Activated T-cell treated with anti-CD3 and anti-CD28 coated beads, Interleukin-2, amount 50 U/mL, for 48 hours (primary cell): ENCODE measurements around the gene ADAM10.

Experiments used
- DNase-seq, 2 experiments: peaks; one replicate each; pipeline ENCODE4 v3.0.0-alpha.2; 2020

Gene ADAM10

DNA sequence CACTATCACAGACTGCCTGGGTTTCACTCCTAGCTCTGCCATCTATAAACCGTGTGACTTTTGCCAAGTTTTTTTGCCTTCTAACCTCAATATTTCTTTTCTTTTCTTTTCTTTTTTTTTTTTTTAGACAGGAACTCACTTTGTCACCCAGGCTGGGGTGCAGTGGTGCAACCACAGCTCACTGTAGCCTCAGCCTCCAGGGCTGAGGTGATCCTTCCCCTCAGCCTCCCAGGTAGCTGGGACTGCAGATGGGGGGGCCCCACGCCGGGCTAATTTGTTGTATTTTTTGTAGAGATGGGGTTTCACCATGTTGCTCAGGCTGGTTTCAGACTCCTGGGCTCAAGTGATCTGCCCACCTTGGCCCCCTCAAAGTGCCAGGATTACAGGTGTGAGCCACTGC lies 3.2 kb upstream of the ADAM10 start:
- DNase-seq, result no peak

DNA sequence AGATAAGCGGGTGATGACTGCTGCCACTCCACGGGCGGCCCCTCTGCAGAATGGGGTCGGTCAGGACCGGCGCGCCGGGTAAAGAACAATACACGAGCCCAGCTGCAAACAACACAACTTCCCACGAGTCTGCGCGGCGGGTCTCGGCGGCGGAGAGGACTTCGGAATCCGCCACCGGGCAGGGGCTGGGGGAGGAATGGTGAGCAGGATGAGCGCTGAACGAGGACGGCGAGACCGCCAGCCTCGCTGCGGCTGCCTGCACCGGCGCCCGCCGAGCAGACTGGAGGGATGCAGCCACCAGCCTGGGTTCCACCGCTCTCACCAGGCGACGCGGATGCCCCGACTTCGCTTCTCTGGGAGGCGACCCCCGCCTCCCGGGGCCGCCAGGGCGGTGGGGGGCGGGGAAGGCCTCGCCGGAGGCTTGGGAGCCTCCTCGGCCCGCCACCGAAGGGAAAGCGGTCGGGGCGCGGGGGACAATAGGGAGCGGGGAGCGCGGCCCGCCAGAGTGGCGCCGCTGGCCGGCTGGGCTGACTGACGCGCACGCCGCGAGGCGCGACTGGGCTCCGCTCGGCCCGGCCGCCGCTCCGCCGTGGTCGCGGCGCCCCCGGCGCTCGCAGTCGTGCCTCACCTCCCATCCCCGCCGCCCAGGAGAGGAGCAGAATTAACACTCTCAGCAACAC lies 515 bp downstream of the ADAM10 start:
- DNase-seq, result peak; percentile 66 to 68

DNA sequence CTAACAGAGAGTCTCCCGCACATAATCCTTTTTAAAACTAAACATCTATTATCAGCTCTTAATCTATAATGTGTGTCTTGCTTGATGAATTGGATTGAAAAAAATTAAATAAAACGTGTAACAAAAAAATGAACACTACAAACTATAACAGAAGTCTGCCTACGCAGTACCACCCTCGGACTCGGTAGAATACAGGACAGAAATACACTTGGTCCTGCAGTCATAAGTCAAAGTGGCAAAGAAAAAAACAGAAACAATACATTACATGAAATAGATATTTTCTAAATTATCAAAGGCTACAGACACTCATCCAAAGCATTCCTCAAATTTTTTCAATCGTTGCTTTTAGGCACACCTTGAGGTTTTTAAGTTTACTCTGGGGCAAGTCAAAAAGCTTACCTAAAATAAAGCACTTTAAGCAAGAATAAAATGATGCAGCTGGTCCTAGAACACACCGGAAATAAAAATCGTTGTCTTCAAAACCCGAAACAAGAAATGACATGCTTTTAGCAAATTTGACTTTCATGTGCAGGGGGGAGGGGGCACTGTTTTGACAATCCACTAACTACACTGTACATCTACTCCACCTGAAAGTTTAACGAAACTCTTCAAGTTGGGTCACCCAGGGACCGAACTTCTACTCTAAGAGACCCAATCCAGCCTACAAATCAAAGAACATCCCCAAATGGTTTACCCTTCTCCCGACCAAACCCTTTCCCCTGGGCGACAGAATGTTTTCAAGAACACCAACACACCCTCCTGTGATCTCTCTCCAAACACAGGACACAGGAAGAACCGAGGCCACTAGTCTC lies 1.3 kb downstream of the ADAM10 start:
- DNase-seq, result peak in 1 of 2 experiments; percentile 54

DNA sequence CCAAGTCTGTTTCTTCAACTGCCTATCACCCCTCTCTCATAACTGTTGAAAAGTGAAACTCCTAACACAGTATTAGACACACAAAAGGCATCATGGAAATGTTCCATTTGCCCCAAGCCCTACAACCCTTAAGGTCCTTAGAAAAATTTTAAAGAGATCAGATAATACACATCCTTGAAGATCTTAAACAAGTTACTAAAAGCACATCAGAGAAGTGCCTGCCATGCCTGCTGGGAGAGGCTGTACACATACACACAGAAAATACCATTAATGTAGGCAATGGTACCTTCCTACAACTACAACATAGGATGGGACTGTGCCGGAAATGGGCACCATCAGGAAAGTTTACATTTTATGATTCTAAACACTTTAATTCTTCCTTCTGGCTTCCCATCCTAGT lies 3.3 kb downstream of the ADAM10 start:
- no peak for DNase-seq

DNA sequence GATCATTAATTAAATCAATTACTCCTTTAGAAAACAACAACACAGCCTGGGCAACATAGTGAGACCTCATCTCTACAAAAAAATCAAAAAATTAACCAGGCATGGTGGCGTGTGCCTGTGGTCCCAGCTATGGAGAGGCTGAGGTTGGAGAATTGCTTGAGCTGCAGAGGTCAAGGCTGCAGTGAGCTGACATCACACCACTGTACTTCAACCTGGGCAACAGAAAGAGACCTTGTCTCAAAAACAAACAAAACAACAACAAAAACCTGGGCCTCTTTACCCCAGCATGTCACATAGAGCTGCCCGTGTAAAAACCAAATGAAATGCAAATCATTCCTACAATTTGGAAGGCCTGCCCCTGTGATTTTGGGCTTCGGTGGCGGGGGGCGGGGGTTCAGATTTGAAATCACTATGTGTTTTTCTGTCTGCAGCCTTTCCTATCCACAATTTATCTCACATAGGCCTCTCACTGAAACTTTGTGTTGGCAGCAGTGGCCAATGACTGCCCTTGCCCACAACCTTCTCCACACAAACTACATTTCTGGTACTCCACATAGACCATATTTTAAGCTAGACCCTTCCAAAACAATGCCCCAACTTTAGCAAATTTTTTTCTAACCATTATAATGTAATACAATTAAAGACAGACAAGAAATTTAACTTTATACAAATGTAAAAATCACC lies 6.5 kb downstream of the ADAM10 start:
- no peak for DNase-seq

DNA sequence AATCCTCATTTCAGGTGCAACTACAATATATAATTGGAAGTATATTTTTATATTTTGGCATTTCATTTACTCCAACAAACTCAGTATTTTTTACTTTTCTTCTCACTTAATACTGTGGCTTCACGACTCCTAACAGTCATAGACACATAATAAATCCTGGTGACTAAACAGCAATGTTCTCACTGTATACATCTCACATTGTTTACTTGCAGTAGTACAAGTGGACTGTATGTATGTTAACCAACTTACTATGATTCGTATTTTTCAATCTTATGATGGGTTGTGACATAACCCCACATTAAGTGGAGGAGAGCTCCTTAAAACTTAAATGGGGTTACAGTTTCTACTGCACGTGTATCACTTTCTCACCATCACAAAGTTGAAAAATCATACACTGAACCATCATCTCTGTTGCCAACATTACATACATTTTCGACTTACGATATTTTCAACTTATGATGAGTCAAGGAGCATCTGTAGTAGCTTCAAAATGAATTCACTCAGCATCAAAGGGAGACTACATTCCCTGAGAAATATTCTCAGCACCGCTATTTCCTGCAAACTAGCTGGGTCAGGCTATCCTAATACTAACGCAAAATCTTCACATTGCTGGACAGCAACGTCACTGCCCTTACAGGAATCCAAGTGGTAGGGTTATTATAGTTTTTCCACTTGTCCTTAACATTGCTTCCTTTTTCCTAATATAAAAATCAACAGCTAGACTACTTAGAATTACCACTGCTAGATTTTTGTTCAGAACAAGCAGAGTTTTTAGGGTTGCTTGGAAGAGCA lies 7.3 kb downstream of the ADAM10 start:
- no peak for DNase-seq

DNA sequence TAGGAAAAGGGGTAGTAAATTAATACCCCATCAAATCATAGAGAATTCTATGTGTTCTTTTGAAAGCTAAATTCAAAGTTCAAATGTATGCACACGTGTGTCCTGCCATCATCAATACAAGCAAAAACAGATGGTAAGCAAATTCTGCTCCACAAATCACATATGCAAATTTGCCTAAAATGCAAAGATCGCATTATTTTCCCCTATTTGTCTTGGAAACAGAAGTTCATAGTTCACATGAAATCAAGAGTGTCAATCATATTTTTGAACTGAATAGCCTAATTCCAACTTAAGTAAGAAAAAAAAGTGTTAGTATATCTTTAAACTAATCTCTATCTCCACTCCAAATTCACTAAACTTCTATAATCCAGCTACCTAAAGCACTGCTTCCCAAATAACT lies 8.5 kb downstream of the ADAM10 start:
- DNase-seq, result no peak

DNA sequence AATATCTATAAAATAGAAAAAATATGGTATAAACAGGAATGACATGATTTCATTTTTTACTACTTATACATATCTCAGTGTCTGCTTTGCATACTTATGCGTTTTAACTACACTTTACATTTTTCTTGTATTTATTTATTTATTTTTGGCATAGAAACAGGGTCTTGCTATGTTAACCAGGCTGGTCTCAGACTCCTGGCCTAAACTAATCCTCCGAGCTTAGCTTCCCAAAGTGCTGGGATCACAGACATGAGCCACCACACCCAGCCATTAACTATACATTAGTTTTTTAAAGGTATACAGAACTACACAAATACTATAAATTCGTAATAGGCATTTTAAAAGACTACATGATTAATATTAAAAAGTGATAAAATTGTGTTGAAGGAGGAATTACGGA lies 9.1 kb downstream of the ADAM10 start:
- no peak for DNase-seq

DNA sequence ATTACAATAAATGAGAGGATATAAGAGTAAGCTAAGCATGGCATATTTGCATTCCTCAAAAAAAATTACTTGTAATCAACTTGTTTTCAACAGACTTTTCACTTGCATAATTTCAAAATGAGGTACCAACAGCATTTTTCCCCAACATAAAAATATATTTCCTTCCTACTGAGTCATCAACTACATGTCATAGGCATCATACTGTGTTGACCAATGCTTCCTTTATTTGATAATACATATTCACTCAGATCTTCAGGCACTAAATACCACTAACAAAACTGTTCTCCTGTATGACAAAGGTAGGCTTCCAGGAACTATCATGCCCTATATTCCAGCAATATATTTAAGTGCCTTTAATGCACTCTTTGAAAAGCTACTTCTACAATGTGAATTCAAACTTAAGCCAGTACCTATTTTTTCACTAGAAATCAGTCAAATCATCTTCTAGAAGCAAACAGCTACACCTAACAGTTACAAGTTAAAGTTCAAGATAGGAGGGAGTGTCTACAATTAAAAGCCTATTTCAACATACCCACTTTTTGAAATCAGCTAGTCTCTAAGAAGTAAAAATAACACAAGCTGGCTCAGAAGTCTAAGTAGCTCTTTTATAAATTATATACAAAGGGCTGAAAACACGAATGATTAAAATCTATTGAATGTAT lies 11.3 kb downstream of the ADAM10 start:
- DNase-seq, result no peak

DNA sequence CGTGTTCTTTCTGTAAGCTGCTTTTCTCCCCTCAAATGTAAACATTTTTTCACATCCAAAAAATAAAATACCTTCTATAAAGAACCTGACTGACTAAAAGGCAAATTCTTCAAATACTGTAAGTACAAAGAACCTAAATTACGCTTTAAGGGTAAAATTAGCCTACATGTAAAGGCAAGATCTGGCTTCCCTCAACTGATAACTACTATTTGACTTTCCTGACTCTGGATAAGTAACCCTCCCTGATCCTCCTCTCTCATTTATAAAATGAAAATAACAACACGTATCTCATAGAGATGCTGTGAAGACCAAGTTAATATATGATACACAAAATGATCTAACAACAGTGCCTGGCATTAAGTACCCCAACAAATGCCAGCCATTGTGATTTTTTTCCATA lies 12.2 kb downstream of the ADAM10 start:
- DNase-seq, result no peak

DNA sequence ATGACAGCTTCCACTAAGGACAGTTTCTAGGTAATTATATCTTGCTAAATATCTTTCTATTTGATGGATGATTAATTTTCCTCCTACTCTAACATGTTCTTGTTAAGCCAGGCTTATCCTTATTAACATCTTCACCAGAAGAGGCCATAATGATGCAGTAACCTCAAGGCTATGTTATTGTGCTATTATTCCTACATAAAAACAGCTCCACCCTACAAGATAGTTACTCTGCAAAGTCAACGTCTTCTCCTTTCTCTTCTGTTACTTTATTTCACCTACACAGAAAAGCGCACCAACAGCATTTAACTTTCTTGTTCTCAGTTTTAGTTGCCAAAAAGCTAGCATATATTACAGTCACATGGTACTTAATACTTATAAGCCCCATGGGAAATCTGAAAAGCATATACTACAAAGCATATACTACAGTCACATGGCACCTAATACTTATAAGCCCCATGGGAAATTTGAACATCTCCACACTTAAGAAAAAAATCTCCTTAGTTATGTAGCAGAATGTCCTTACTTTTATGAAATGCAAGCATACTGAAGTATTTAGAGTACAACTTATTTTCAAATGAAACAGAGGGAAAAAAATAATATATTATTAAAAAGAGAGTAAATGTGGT lies 13.4 kb downstream of the ADAM10 start:
- no peak for DNase-seq

DNA sequence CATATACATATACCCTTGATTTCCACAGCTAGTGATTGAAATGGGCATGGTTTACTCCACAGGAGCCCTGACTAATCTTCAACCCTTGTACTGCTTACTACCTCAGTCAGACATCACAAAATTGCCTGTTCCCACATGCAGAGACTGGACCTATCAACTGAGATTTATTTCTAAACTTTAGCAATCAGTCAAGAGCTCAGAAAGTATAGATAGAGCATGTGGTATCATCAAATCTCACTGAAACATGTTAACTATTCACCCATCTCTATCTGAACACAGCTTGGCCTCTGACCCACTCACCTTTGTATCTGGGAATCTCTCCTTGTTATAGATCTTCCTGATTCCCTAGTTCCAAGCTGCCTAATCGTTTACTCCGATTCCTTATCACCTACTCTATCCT lies 14.6 kb downstream of the ADAM10 start:
- no peak for DNase-seq

DNA sequence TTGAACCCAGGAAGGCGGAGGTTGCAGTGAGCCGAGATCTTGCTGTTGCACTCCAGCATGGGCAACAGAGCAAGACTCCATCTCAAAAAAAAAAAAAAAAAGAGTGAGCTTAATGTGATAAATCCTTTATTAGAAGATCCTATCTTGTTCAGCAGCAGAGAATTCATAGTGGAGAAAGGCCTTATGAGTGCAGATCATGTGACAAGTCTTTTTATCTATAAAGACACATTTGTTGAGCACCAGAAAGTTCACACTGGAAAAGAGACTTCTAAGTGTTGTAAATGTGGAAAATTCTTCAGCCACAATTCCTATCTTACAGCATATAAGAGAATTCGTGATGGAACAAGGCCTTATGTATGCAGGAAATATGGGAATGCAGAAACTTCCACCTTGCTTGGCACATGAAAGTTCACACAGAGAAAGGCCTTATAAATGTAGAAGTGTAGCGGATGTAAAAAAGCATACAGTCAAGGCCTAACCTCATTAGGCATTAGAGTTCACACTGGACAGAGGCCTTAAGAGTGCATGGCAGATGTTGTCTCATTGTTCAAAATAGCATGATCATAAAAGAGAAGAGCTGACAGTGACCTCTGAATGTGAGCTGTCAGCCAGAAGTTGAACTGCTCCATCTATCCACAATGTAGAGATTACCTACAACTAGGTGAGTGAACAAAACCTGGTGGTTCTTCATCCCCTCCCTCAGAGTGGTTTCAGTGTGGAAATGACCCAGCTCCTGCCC lies 16.7 kb downstream of the ADAM10 start:
- DNase-seq, result no peak

DNA sequence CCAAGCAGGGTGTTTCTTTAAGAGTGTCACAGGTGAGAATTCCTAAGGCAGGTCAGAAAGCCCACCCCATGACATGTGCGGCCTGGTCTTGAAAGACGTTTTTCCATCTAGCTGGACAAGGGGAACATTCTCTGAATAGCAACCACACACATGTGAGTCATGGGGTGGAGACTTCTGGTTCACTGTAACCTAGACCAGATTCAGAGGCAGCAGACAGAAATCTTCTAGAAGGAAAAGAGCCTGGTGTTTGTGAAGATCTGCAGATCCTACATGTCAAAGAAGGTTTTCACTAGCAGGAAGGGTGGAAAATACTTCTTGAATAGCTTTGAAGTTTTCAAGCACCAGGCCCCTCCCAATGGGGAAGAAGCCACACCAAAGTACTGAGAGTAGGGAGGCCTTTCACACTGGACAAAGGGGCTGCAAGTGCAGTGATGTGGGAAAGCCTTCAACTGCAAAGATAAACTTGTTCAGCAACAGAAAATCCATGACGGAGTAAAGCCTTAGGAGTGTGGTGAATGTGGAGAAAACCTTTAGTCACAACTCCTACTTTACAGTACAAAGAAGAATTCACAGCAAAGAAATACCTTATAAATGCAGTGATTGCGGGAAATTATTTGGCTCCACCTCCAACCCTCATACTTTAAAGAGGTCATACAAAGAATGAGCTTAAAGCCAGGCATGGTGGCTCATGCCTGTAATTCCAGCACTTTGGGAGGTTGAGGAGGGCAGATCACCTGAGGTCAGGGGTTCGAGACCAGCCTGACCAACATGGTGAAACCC lies 17.6 kb downstream of the ADAM10 start:
- DNase-seq, result no peak

DNA sequence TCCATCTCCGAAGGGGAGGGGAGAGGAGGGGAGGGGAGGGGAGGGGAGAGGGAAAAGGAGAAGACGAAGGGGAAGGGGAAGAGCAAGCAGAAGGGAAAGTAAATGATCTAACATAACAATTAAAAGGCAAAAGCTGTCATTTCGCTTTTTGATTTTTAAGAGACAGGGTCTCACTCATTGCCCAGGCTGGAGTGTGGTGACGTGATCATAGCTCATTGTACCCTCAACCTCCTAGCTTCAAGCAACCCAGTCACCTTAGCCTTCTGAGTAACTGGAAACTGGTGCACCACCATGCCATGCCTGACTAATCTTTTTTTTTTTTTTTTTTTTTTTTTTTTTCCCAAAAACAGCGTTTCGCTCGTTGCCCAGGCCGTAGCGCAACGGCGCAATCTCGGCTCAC lies 22.6 kb downstream of the ADAM10 start:
- no peak for DNase-seq

DNA sequence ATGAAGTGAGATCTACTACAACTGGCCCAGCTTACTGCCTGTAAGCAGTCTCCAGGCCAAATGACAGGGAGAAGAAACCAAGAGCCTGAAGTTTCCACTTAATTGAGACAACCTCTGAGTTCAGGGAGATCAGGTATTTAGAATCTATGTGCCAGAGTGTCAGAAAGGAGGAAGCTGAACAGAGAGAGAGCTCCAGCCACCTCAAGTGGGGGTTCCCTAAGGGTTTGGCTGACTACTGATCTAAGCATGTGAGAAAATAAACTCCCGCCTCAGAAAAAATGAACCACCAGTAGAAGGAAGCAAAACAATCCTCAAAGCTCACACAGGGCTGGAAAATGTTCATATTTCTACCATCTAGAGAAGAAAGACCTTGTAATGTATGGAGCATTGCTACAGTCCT lies 25.0 kb downstream of the ADAM10 start:
- DNase-seq, result no peak

DNA sequence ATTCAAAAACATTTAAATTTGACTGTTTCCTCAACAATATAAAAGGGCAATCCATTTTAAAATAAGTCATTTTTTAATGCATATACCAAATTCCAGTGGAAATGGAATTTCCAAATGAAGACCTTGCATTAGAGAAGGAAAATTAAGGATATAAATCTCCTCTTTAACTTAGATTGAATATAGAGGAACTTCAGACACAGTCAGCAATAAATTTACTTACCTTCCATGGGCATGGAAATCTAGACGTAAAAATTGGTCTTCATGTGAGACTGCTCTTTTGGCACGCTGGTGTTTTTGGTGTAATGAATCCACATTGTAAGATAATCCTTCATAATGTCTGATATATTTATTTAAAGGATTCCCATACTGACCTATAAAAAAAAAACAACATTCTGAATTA lies 32.1 kb downstream of the ADAM10 start:
- DNase-seq, result no peak

DNA sequence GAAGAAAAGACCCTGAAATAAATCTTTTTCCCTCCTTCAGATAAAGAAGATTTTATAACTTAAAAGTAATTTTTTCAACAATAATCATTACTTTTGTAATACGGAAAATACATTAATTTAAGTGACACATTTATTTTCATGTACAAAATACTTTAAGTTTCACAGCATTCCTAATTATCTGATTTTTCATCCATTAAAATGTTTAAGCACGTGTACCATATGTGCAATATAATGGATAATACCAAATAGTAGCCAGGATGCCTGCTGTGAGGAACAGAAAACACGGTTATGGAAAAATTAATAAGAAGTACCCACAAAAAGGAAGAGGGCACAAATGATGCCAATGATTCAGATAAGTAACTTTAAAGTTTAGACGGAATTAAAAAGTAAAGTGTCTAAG lies 33.5 kb downstream of the ADAM10 start:
- no peak for DNase-seq

DNA sequence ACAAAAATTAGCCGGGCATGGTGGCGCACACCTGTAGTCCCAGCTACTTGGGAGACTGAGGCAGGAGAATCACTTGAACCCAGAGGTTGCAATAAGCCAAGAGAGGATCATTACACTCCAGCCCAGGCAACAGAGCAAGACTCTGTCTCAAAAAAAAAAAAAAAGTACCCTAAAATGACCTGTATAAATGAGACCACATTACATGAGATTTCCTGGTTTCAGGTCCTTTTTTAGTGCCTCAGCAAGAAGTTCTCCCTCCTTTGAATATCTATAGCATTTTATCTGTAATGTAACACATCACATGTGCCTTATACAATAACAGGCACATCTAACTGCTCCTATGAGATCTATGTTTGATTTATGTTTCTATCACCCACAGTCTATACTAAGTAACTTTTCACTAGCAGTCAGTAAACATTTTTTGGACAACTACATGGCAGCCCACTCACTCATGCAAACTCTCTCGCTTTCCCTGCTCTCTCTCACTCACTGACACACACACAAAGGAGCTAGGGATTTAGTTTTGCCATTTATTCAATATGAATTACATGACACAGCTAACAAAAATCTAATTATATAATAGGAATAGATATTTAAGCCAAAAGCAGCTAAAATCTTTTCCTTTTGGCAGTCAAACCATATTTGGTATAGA lies 34.1 kb downstream of the ADAM10 start:
- DNase-seq, result no peak

DNA sequence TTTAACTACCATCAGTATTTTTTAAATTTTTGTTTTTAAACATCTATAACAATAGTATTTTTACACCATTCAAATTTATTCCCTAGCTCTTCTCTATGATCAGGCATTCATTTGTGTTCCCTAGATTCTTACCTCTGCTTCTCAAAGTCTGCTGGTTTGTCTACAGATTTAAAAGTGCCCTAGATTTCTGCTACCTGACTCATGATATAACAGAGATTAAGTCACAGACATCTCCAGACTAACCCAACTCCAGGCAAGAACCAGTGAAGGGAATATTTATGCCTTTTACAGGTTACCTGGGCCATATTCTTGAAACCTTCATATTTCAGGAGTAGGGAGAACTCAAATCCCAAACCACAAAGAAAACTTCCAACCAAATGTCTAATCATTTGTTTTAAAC lies 38.8 kb downstream of the ADAM10 start:
- DNase-seq, result no peak
